22Rv1 (cell line): Measurements from ENCODE around the gene C1orf159.

Source experiments
- H3K27ac ChIP-seq: fragments of 450-650 bp; 2 replicates; pipeline ENCODE4 v1.5.1; 2017
- CTCF ChIP-seq: fragments of 450-650 bp; IDR thresholded peaks from 2 replicates; pipeline ENCODE4 v1.5.1; 2017; ENCODE audit warnings: mild to moderate bottlenecking
- ZFX ChIP-seq: fragments of 450-650 bp; IDR thresholded peaks from 2 replicates; pipeline ENCODE4 v1.6.1; 2017; ENCODE audit warnings: antibody characterized with exemption, borderline replicate concordance

C1orf159 gene

GRCh38 chr1:1065265-1065939 lies 50.5 kb downstream of the C1orf159 start:
- no peak for TF ChIP-seq ZFX
- no peak for TF ChIP-seq CTCF
- H3K27ac ChIP-seq: peak overlapping the region; percentile 25; the same call in 1 of the 2 replicates

GRCh38 chr1:1063945-1064831 lies 51.7 kb downstream of the C1orf159 start:
- peak overlapping the region; percentile 62 for H3K27ac ChIP-seq
- TF ChIP-seq CTCF (peak; percentile 98), ZFX (no peak)

- H3K27ac ChIP-seq: peak overlapping the region; percentile 62
- TF ChIP-seq ZFX (no peak), CTCF (no peak)
Measured at GRCh38 chr1:1063261-1063944, 52.5 kb downstream of the C1orf159 start.

GRCh38 chr1:1062348-1063163 lies 53.3 kb downstream of the C1orf159 start:
- no peak overlapping the region for H3K27ac ChIP-seq
- TF ChIP-seq CTCF: no peak
- no peak for TF ChIP-seq ZFX

GRCh38 chr1:1061682-1062345 lies 54.1 kb downstream of the C1orf159 start:
- H3K27ac ChIP-seq: no peak overlapping the region
- no peak for TF ChIP-seq ZFX

- no peak for TF ChIP-seq ZFX
- TF ChIP-seq CTCF: no peak
- H3K27ac ChIP-seq: no peak overlapping the region
Measured at GRCh38 chr1:1060281-1061000, 55.4 kb downstream of the C1orf159 start.
